Ishikawa (cell line): ENCODE measurements around the gene CCNL2.

Source experiments
- CEBPB ChIP-seq: IDR thresholded peaks from 2 replicates; pipeline ENCODE4 v1.6.1; 2012
- CREB1 ChIP-seq: IDR thresholded peaks from 2 replicates; pipeline ENCODE4 v1.6.1; 2012; ENCODE audit warnings: low read depth
- EGR1 ChIP-seq: IDR thresholded peaks from 2 replicates; pipeline ENCODE4 v1.6.1; 2012
- EP300 ChIP-seq: IDR thresholded peaks from 2 replicates; pipeline ENCODE4 v1.6.1; 2012; ENCODE audit warnings: borderline replicate concordance
- FOXM1 ChIP-seq: IDR thresholded peaks from 2 replicates; pipeline ENCODE4 v1.6.1; 2012; ENCODE audit warnings: low read depth, borderline replicate concordance
- MAX ChIP-seq: IDR thresholded peaks from 2 replicates; pipeline ENCODE4 v1.6.1; 2012
- NFIC ChIP-seq: IDR thresholded peaks from 2 replicates; pipeline ENCODE4 v1.6.1; 2012
- RAD21 ChIP-seq: IDR thresholded peaks from 2 replicates; pipeline ENCODE4 v1.6.1; 2012; ENCODE audit warnings: low read depth
- REST ChIP-seq: IDR thresholded peaks from 2 replicates; pipeline ENCODE4 v1.6.1; 2012; ENCODE audit warnings: low read depth, mild to moderate bottlenecking
- TAF1 ChIP-seq: IDR thresholded peaks from 2 replicates; pipeline ENCODE4 v1.6.1; 2012; ENCODE audit warnings: low read depth, mild to moderate bottlenecking
- TCF12 ChIP-seq: IDR thresholded peaks from 2 replicates; pipeline ENCODE4 v1.6.1; 2012; ENCODE audit warnings: low read depth
- TEAD4 ChIP-seq: IDR thresholded peaks from 2 replicates; pipeline ENCODE4 v1.6.1; 2012
- USF1 ChIP-seq: IDR thresholded peaks from 2 replicates; pipeline ENCODE4 v1.6.1; 2012
- YY1 ChIP-seq: IDR thresholded peaks from 2 replicates; pipeline ENCODE4 v1.6.1; 2012; ENCODE audit warnings: low read depth
- ZBTB7A ChIP-seq: IDR thresholded peaks from 2 replicates; pipeline ENCODE4 v1.6.1; 2012; ENCODE audit warnings: low read depth

The CCNL2 gene

GRCh38 chr1:1345384-1345783 lies 53.8 kb downstream of the CCNL2 start:
- TF ChIP-seq RAD21 (no peak), ZBTB7A (0 out of 2 replicates have a peak, but pooled peaks have one; percentile 19)

GRCh38 chr1:1344655-1345361 lies 54.3 kb downstream of the CCNL2 start:
- TF ChIP-seq FOXM1 (no peak), ZBTB7A (peak; percentile 68), TCF12 (peak; percentile 64)

GRCh38 chr1:1343811-1344421 lies 55.2 kb downstream of the CCNL2 start:
- TF ChIP-seq FOXM1, result no peak
- TF ChIP-seq YY1, result no peak
- TF ChIP-seq MAX, result no peak
- no peak for TF ChIP-seq EP300
- TF ChIP-seq TAF1, result no peak
- TF ChIP-seq TEAD4, result no peak
- TF ChIP-seq USF1, result no peak
- TF ChIP-seq CREB1, result no peak
- TF ChIP-seq ZBTB7A, result no peak
- TF ChIP-seq TCF12, result no peak
- TF ChIP-seq EGR1, result no peak
- no peak for TF ChIP-seq RAD21
- TF ChIP-seq NFIC, result no peak
- TF ChIP-seq REST, result no peak

- TF ChIP-seq USF1 (no peak), TAF1 (no peak), EGR1 (no peak), REST (no peak), CEBPB (no peak), MAX (no peak), FOXM1 (no peak), CREB1 (no peak), RAD21 (no peak), TCF12 (no peak), NFIC (no peak), TEAD4 (no peak), EP300 (no peak), ZBTB7A (no peak), YY1 (no peak)
These were observed 56.5 kb downstream of the CCNL2 start for GRCh38 chr1:1342584-1343115.

- TF ChIP-seq EP300 (no peak), TEAD4 (no peak), TAF1 (no peak), REST (no peak), RAD21 (no peak), USF1 (no peak), YY1 (no peak), CEBPB (no peak), EGR1 (no peak), MAX (no peak), NFIC (no peak), CREB1 (no peak), FOXM1 (no peak)
These were observed 57.0 kb downstream of the CCNL2 start for GRCh38 chr1:1342061-1342562.
